ENCODE measurements around the gene RPRD1B. TPM values are rescaled to one million over a fixed set of nuclear protein-coding genes. Genes with fewer than 3 reads are reported as not detected.

Gene RPRD1B
- total and polyA plus RNA-seq, 2 of the 4 experiments (the other 2 are of a cell fraction): 8.4 to 9.9 TPM

GRCh38 chr20:38029453-38029852 is 4.1 kb upstream of the RPRD1B start:
- ATAC-seq (ENCODE audit: low read depth): no peak
- no peak overlapping the region for H2AK9ac ChIP-seq (replicated peaks; ENCODE audit: low read depth, low read length, poor library complexity)

More at GRCh38 chr20:38029453-38029852, 4.1 kb upstream of the RPRD1B start:
- no peak overlapping the region for H3K27ac ChIP-seq (ENCODE audit: insufficient read depth, low read length)
- no peak overlapping the region for H3K4ac ChIP-seq (ENCODE audit: low read depth, low read length)
- intact Hi-C loops (cut with micrococcal nuclease) (loop anchor here (10.0 kb wide), 1 partner anchor 205 kb away; no protein-coding TSS in a partner anchor), dilution Hi-C loops (cut with HindIII; ENCODE audit: low sequenced_read_pairs, unreplicated experiment) (no loop called here), in situ Hi-C loops (cut with MboI; ENCODE audit: low sequenced_read_pairs) (no loop called here)
- H3K4me2 ChIP-seq (ENCODE audit: low read depth, low read length): no peak overlapping the region
- peaks cover 9% of the 10 kb centered on the region for H3K4me1 ChIP-seq (ENCODE audit: control insufficient read depth, insufficient read depth, low read length)
- POLR2A ChIA-PET (ENCODE audit: unreplicated experiment): interaction anchor here (0.6 kb wide), 1 partner anchor 106 kb away, joined by 19 read pairs; no protein-coding TSS in a partner anchor
- CTCF ChIA-PET: no interaction called here
- H3K9me1 ChIP-seq (ENCODE audit: insufficient read depth, low read length): peaks cover 13% of the 10 kb centered on the region
- BruUV-seq (replicated peaks): no TSS peak
- H2BK15ac ChIP-seq (ENCODE audit: low read depth, low read length): no peak overlapping the region
- no CpG with 5 or more reads among the region's 3 CpGs for WGBS, 2 experiments (ENCODE audit: extremely low coverage in 2 of 2, insufficient read length in 1 of 2)
- TF ChIP-seq SMC3 (IDR thresholded peaks at IDR 0.05; ENCODE audit: low read depth, low read length): no peak
- TF ChIP-seq POLR2A (IDR thresholded peaks at IDR 0.05; ENCODE audit: low read depth, low read length): no peak
- peaks cover 8% of the 10 kb centered on the region for H4K20me1 ChIP-seq (ENCODE audit: insufficient read depth, low read length)
- no peaks in the 10 kb centered on the region for H3K27me3 ChIP-seq (ENCODE audit: control insufficient read depth, insufficient read depth, low read length)
- no peak overlapping the region for H4K91ac ChIP-seq (ENCODE audit: insufficient read depth, low read depth, low read length)
- H3K14ac ChIP-seq (replicated peaks; ENCODE audit: low read depth, low read length): no peak overlapping the region
- H2BK5ac ChIP-seq (ENCODE audit: low read depth, low read length, poor library complexity, severe bottlenecking): no peak overlapping the region
- no peak overlapping the region for H4K8ac ChIP-seq (ENCODE audit: low read depth in 2 of 2, low read length in 2 of 2)
- no peak overlapping the region for H3K9ac ChIP-seq (ENCODE audit: low read depth, low read length)
- no peak overlapping the region for H2BK120ac ChIP-seq (ENCODE audit: low read depth, low read length)
- peaks cover 41 to 73% of the 10 kb centered on the region in 2 experiments for H3K79me1 ChIP-seq (ENCODE audit: low read depth in 1 of 2, low read length in 2 of 2)
- H4K5ac ChIP-seq (ENCODE audit: low read depth, low read length): no peak overlapping the region
- peaks cover 4% of the 10 kb centered on the region; the same call in 1 of the 2 replicates for H3K36me3 ChIP-seq (ENCODE audit: control insufficient read depth, insufficient read depth, low read length)
- no peak overlapping the region for H3K4me3 ChIP-seq (ENCODE audit: insufficient read depth, low read depth, low read length)
- H3K9me3 ChIP-seq (ENCODE audit: control insufficient read depth, insufficient read depth, low read length): no peaks in the 10 kb centered on the region
- no peak overlapping the region for H3K56ac ChIP-seq (ENCODE audit: extremely low read depth, insufficient read depth, low read length)
- no peak overlapping the region for H3K18ac ChIP-seq (ENCODE audit: low read depth, low read length)
- no peak overlapping the region for H2AFZ ChIP-seq (replicated peaks; ENCODE audit: low read length, poor library complexity)
- H3K23ac ChIP-seq (ENCODE audit: low read depth, low read length): no peak overlapping the region
- H2AK5ac ChIP-seq (ENCODE audit: low read depth, low read length): no peak overlapping the region
- DNase-seq: no peak
- H2BK20ac ChIP-seq (ENCODE audit: low read depth, low read length): no peak overlapping the region

All from IMR-90 (cell line).